ENCODE results near the gene MAGI2. TPM values are rescaled to one million over a fixed set of nuclear protein-coding genes. Genes with fewer than 3 reads are reported as not detected.

MAGI2 gene
- total RNA-seq, 2 donors from 2014 or later, result 18.3 to 31.8 TPM

DNA sequence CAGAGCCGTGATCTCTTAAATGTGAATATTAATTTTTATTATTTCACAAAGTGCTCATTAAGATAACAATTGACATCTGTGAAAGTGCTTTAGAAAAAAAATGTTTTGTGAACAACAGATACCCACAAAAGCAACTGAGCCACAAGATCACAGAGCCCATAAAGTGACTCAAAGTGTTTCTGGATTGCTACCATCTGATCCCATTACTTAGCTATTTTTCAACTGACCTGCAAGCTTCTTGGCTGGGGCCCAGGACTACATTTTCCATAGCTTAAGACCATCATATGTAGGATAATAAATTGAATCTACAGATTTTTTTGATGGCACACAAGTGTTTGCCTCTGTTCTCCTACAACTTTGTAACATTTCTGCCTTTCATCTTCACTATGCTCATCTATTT is 980.4 kb downstream of the MAGI2 start:
- no peak for DNase-seq (ENCODE audit: low spot score)
- H3K4me1 ChIP-seq (ENCODE audit: control insufficient read depth in 1 of 2, low read depth in 2 of 2), result no peaks in the 10 kb centered on the region
- no peaks in the 10 kb centered on the region for H3K36me3 ChIP-seq
- ATAC-seq (ENCODE audit: insufficient number of reproducible peaks, low FRiP score, low read depth), result no peak
- H3K9me3 ChIP-seq, result no peaks in the 10 kb centered on the region
- no peaks in the 10 kb centered on the region for H3K27me3 ChIP-seq (replicated peaks; ENCODE audit: insufficient read depth)
- no peak overlapping the region for H3K27ac ChIP-seq
- no peak overlapping the region for H3K4me3 ChIP-seq
- TF ChIP-seq, protein P1, sequence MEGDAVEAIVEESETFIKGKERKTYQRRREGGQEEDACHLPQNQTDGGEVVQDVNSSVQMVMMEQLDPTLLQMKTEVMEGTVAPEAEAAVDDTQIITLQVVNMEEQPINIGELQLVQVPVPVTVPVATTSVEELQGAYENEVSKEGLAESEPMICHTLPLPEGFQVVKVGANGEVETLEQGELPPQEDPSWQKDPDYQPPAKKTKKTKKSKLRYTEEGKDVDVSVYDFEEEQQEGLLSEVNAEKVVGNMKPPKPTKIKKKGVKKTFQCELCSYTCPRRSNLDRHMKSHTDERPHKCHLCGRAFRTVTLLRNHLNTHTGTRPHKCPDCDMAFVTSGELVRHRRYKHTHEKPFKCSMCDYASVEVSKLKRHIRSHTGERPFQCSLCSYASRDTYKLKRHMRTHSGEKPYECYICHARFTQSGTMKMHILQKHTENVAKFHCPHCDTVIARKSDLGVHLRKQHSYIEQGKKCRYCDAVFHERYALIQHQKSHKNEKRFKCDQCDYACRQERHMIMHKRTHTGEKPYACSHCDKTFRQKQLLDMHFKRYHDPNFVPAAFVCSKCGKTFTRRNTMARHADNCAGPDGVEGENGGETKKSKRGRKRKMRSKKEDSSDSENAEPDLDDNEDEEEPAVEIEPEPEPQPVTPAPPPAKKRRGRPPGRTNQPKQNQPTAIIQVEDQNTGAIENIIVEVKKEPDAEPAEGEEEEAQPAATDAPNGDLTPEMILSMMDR (IDR thresholded peaks at IDR 0.05), result no peak

DNA sequence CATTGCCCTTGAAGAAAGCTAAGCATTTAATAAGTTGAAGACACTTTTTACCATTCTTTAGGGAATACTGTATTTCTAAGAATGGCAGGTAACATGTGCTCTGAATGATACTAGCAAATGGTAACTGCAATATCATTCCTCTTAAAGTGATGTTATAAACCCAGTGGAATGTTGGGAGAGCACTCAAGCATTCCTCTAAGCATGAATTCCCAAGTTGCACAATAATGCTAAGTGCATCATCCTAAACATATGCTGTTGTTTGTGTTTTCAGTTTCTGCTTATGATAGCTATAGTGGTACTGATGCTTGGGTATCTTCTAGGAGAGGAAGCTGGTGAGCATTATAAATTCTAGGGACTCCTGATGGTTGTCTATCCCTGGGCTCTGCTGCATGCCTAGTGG is 980.9 kb downstream of the MAGI2 start:
- ATAC-seq (ENCODE audit: insufficient number of reproducible peaks, low FRiP score, low read depth), result no peak
- Histone ChIP-seq H3K4me1 (ENCODE audit: control insufficient read depth in 1 of 2, low read depth in 2 of 2) (no peaks in the 10 kb centered on the region), H3K27me3 (replicated peaks; ENCODE audit: insufficient read depth) (no peaks in the 10 kb centered on the region), H3K9me3 (no peaks in the 10 kb centered on the region), H3K4me3 (no peak overlapping the region), H3K27ac (no peak overlapping the region), H3K36me3 (no peaks in the 10 kb centered on the region)
- no peak for DNase-seq (ENCODE audit: low spot score)
- TF ChIP-seq, protein P1 (IDR thresholded peaks at IDR 0.05), result no peak

DNA sequence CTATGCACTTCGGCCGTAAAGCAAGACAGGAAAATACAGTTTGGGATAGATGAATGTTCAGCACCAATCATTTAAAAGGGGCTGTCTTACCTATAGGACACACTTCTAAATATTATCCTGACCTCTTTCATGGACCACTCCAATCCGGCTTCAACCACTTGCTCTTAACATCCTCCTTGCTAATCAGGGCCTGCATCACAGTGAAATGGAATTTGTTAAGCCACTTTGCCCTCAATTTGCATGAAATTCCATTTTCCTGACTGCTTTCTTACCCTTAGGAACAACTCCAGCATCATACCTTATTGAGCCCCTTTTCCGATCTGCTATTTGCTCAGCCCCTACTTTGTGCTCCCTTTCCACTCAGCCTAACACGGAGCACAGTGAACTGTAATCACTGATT is 987.6 kb downstream of the MAGI2 start:
- Histone ChIP-seq H3K27ac (no peak overlapping the region), H3K4me1 (ENCODE audit: control insufficient read depth in 1 of 2, low read depth in 2 of 2) (no peaks in the 10 kb centered on the region), H3K4me3 (no peak overlapping the region), H3K36me3 (no peaks in the 10 kb centered on the region), H3K27me3 (replicated peaks; ENCODE audit: insufficient read depth) (no peaks in the 10 kb centered on the region), H3K9me3 (no peaks in the 10 kb centered on the region)
- no peak for DNase-seq (ENCODE audit: low spot score)
- no peak for ATAC-seq (ENCODE audit: insufficient number of reproducible peaks, low FRiP score, low read depth)
- TF ChIP-seq, protein P1 (IDR thresholded peaks at IDR 0.05), result no peak

DNA sequence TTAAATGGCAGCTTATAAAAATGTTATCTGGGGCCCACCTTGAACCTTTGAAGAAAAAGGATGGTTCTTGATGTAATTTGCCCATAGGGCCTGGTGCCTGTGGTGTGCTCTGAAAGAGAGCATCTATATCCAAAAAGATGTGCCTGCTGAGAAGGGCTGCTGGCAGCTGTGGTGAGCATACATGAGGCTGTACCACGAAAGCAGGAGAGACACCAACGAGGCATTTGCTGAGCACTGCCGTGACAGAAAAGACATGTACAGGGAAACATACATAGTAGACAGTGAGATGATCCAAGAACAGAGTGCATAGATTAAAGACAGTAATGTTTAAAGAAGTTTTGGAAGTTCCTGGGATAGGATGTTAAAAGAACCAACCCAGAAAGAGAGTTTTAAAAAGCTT is 990.4 kb downstream of the MAGI2 start:
- Histone ChIP-seq H3K4me3 (no peak overlapping the region), H3K36me3 (no peaks in the 10 kb centered on the region), H3K9me3 (no peaks in the 10 kb centered on the region), H3K4me1 (ENCODE audit: control insufficient read depth in 1 of 2, low read depth in 2 of 2) (no peaks in the 10 kb centered on the region), H3K27ac (no peak overlapping the region), H3K27me3 (replicated peaks; ENCODE audit: insufficient read depth) (no peaks in the 10 kb centered on the region)
- TF ChIP-seq, protein P1 (IDR thresholded peaks at IDR 0.05), result no peak
- no peak for DNase-seq (ENCODE audit: low spot score)
- ATAC-seq (ENCODE audit: insufficient number of reproducible peaks, low FRiP score, low read depth), result no peak

DNA sequence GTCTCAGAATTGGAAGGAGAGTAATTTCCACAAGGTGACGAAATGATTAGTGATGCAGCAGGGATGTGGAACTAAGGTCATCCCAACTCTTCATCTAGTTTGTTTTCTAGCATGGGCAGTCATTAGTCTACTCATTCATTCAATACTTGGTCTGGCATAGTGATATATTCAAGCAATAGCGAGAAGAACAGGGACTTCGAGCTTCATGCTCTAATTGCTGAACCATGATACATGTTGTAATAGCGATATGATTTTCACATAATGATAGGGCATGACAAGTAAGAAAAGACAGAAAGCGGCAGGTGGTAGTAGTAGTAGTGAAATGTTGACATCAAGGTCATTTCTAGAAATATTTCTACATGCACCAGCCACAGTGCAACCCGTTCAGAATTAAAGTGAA is 1002.8 kb downstream of the MAGI2 start:
- ATAC-seq (ENCODE audit: insufficient number of reproducible peaks, low FRiP score, low read depth) (no peak), DNase-seq (ENCODE audit: low spot score) (no peak)
- Histone ChIP-seq H3K27me3 (replicated peaks; ENCODE audit: insufficient read depth) (no peaks in the 10 kb centered on the region), H3K4me1 (ENCODE audit: control insufficient read depth in 1 of 2, low read depth in 2 of 2) (no peaks in the 10 kb centered on the region), H3K27ac (no peak overlapping the region), H3K4me3 (no peak overlapping the region), H3K36me3 (no peaks in the 10 kb centered on the region), H3K9me3 (no peaks in the 10 kb centered on the region)
- TF ChIP-seq, protein P1 (IDR thresholded peaks at IDR 0.05), result no peak
